Stomach (tissue), 4 donors: ENCODE measurements around the gene KIF13A.

ENCODE experiments used
- CTCF ChIP-seq, 7 experiments: fragments of 450-650 bp in 4 of 7; fragments of 200-600 bp in 3 of 7; sonication (generic) in 3 of 7; IDR thresholded peaks; one replicate each; pipeline ENCODE4 v1.5.1; 2016 to 2019; ENCODE audit warnings: antibody characterized with exemption in 7 of 7, control low read depth in 2 of 7, mild to moderate bottlenecking in 1 of 7
- POLR2AphosphoS5 ChIP-seq, 3 donors: sonication (generic); formaldehyde crosslinking; IDR thresholded peaks; one replicate each; pipeline ENCODE4 v1.6.1; 2016; ENCODE audit warnings: antibody characterized with exemption in 3 of 3

GRCh38 chr6:17927705-17928104 is 59.7 kb downstream of the KIF13A start:
- no peak for TF ChIP-seq CTCF (IDR thresholded peaks at IDR 0.05)
- TF ChIP-seq POLR2AphosphoS5 (IDR thresholded peaks at IDR 0.05), result no peak
